H9 (cell line): ENCODE measurements around the gene ORAI3. TPM values are rescaled to one million over a fixed set of nuclear protein-coding genes. Genes with fewer than 3 reads are reported as not detected.

Source experiments
- DNase-seq: peaks from one replicate; pipeline ENCODE4 v3.0.0-alpha.2; 2017
- H2AFZ ChIP-seq: one replicate; pipeline ENCODE4 v1.6.1; 2013; ENCODE audit warnings: mild to moderate bottlenecking, low read length, control low read depth, moderate library complexity
- H2AK5ac ChIP-seq: 2 replicates; pipeline ENCODE4 v1.6.1; 2013; ENCODE audit warnings: low read length, control low read depth, mixed read lengths; ENCODE audit not compliant: insufficient read length
- H2BK120ac ChIP-seq: one replicate; pipeline ENCODE4 v1.6.1; 2013; ENCODE audit warnings: low read depth, mild to moderate bottlenecking, low read length, control low read depth, inconsistent platforms; ENCODE audit not compliant: poor library complexity, severe bottlenecking
- H2BK12ac ChIP-seq: 2 replicates; pipeline ENCODE4 v1.6.1; 2013; ENCODE audit warnings: low read length, control low read depth, mixed read lengths, low read depth; ENCODE audit not compliant: insufficient read length
- H2BK15ac ChIP-seq: 2 replicates; pipeline ENCODE4 v1.6.1; 2013; ENCODE audit warnings: low read depth, low read length, control low read depth
- H2BK20ac ChIP-seq: one replicate; pipeline ENCODE4 v1.6.1; 2013; ENCODE audit warnings: low read depth, mild to moderate bottlenecking, low read length, control low read depth, inconsistent platforms; ENCODE audit not compliant: poor library complexity, severe bottlenecking
- H2BK5ac ChIP-seq: 2 replicates; pipeline ENCODE4 v1.6.1; 2013; ENCODE audit warnings: low read length, control low read depth, mixed read lengths; ENCODE audit not compliant: insufficient read length
- H3K14ac ChIP-seq: 2 replicates; pipeline ENCODE4 v1.6.1; 2013; ENCODE audit warnings: low read length, control low read depth; ENCODE audit not compliant: insufficient read depth
- H3K18ac ChIP-seq: 2 replicates; pipeline ENCODE4 v1.6.1; 2013; ENCODE audit warnings: low read depth, mild to moderate bottlenecking, mixed read lengths, low read length, control low read depth; ENCODE audit not compliant: insufficient read length
- H3K23ac ChIP-seq: 2 replicates; pipeline ENCODE4 v1.6.1; 2013; ENCODE audit warnings: low read length, control low read depth, mixed read lengths, low read depth; ENCODE audit not compliant: insufficient read length
- H3K23me2 ChIP-seq: 2 replicates; pipeline ENCODE4 v1.6.1; 2013; ENCODE audit warnings: low read depth, mild to moderate bottlenecking, mixed read lengths, low read length, control low read depth; ENCODE audit not compliant: insufficient read length, poor library complexity, severe bottlenecking
- H3K27ac ChIP-seq: 2 replicates; pipeline ENCODE4 v1.5.1; 2013; ENCODE audit warnings: low read length, control low read depth, mixed read lengths, low read depth; ENCODE audit not compliant: insufficient read length
- H3K27me3 ChIP-seq: 2 replicates; pipeline ENCODE4 v1.6.1; 2013; ENCODE audit warnings: low read length, control low read depth, inconsistent platforms; ENCODE audit not compliant: insufficient read depth
- H3K4ac ChIP-seq: 2 replicates; pipeline ENCODE4 v1.6.1; 2013; ENCODE audit warnings: low read depth, mild to moderate bottlenecking, control low read depth, inconsistent platforms, low read length, moderate library complexity
- H3K4me1 ChIP-seq: 2 replicates; pipeline ENCODE4 v1.6.1; 2013; ENCODE audit warnings: low read length, control low read depth, inconsistent platforms; ENCODE audit not compliant: insufficient read depth
- H3K4me2 ChIP-seq: 2 replicates; pipeline ENCODE4 v1.6.1; 2013; ENCODE audit warnings: low read length, control low read depth, mixed read lengths; ENCODE audit not compliant: insufficient read length, insufficient read depth
- H3K56ac ChIP-seq: 2 replicates; pipeline ENCODE4 v1.6.1; 2013; ENCODE audit warnings: low read depth, mild to moderate bottlenecking, mixed read lengths, low read length, control low read depth; ENCODE audit not compliant: insufficient read length
- H3K79me1 ChIP-seq: 2 replicates; pipeline ENCODE4 v1.6.1; 2013; ENCODE audit warnings: low read depth, mild to moderate bottlenecking, moderate library complexity, low read length, control low read depth, inconsistent platforms; ENCODE audit not compliant: insufficient read depth, poor library complexity, severe bottlenecking
- H3K79me2 ChIP-seq: 2 replicates; pipeline ENCODE4 v1.6.1; 2013; ENCODE audit warnings: low read length, control low read depth, inconsistent platforms; ENCODE audit not compliant: insufficient read depth
- H3K9ac ChIP-seq: 2 replicates; pipeline ENCODE4 v1.6.1; 2013; ENCODE audit warnings: low read length, control low read depth, mixed read lengths; ENCODE audit not compliant: insufficient read length; ENCODE audit errors: extremely low read depth
- H3K9me3 ChIP-seq: one replicate; pipeline ENCODE4 v1.6.1; 2013; ENCODE audit warnings: low read depth, low read length, inconsistent platforms; ENCODE audit not compliant: control insufficient read depth
- H3T11ph ChIP-seq: one replicate; pipeline ENCODE4 v1.6.1; 2013; ENCODE audit warnings: mild to moderate bottlenecking, low read length, control low read depth, inconsistent platforms
- H4K20me1 ChIP-seq: one replicate; pipeline ENCODE4 v1.6.1; 2013; ENCODE audit not compliant: control insufficient read depth, insufficient read length, insufficient read depth
- H4K5ac ChIP-seq: 2 replicates; pipeline ENCODE4 v1.6.1; 2013; ENCODE audit warnings: low read depth, mild to moderate bottlenecking, mixed read lengths, low read length, control low read depth; ENCODE audit not compliant: insufficient read length
- H4K8ac ChIP-seq: replicated peaks from 2 replicates; pipeline ENCODE4 v1.6.1; 2013; ENCODE audit warnings: low read length, control low read depth, mixed read lengths, low read depth; ENCODE audit not compliant: insufficient read length
- H4K91ac ChIP-seq: 2 replicates; pipeline ENCODE4 v1.6.1; 2013; ENCODE audit warnings: low read depth, mild to moderate bottlenecking, moderate library complexity, mixed read lengths, low read length, control low read depth; ENCODE audit not compliant: insufficient read length
- H3K27ac Mint-ChIP-seq, 3 experiments: 2 replicates in 2 of 3; 3 replicates in 1 of 3; pipeline ENCODE4 v1.8.0; 2020 to 2021; ENCODE audit warnings: mixed read lengths in 3 of 3, mild to moderate bottlenecking in 1 of 3, moderate library complexity in 1 of 3
- H3K27me3 Mint-ChIP-seq: 2 replicates; pipeline ENCODE4 v1.8.0; 2021; ENCODE audit warnings: low read depth, mild to moderate bottlenecking, moderate library complexity, mixed read lengths
- H3K36me3 Mint-ChIP-seq, 3 experiments: 2 replicates in 2 of 3; 3 replicates in 1 of 3; pipeline ENCODE4 v1.8.0; 2020 to 2021; ENCODE audit warnings: low read depth in 3 of 3, mixed read lengths in 3 of 3; ENCODE audit not compliant: insufficient read depth in 1 of 3
- H3K4me1 Mint-ChIP-seq, 2 experiments: 2 replicates each; pipeline ENCODE4 v1.8.0; 2020; ENCODE audit warnings: mixed read lengths in 2 of 2
- H3K4me3 Mint-ChIP-seq, 2 experiments: 2 replicates in 1 of 2; 3 replicates in 1 of 2; pipeline ENCODE4 v1.8.0; 2020 to 2021; ENCODE audit warnings: mild to moderate bottlenecking in 2 of 2, mixed read lengths in 2 of 2, moderate library complexity in 1 of 2
- H3K9me3 Mint-ChIP-seq, 2 experiments: 2 replicates in 1 of 2; 3 replicates in 1 of 2; pipeline ENCODE4 v1.8.0; 2020; ENCODE audit warnings: mild to moderate bottlenecking in 2 of 2, mixed read lengths in 2 of 2, moderate library complexity in 1 of 2
- WGBS: extraction: QIAGEN DNeasy Blood & Tissue Kit; methylation state at CpG from one replicate; pipeline ENCODE4 v1.1.7; 2013; ENCODE audit warnings: missing lambda C conversion rate, low lambda C conversion rate, mixed read lengths; ENCODE audit not compliant: insufficient read length; ENCODE audit errors: extremely low coverage; 5-methylcytosine and 5-hydroxymethylcytosine counted together
- total RNA-seq: library from RNA; stranded (reverse); gene quantifications from 2 replicates; pipeline ENCODE4 v1.2.1, GENCODE V29; 2021
- TF ChIP-seq, protein P1 (sequence below): fragments of 200-600 bp; sonication (generic); conservative IDR thresholded peaks from 3 replicates; pipeline ENCODE4 v1.8.0; 2021; ENCODE audit warnings: antibody characterized with exemption, mild to moderate bottlenecking

Gene ORAI3
- total RNA-seq, 1 experiment from 2014 or later: 6.9 TPM

DNA sequence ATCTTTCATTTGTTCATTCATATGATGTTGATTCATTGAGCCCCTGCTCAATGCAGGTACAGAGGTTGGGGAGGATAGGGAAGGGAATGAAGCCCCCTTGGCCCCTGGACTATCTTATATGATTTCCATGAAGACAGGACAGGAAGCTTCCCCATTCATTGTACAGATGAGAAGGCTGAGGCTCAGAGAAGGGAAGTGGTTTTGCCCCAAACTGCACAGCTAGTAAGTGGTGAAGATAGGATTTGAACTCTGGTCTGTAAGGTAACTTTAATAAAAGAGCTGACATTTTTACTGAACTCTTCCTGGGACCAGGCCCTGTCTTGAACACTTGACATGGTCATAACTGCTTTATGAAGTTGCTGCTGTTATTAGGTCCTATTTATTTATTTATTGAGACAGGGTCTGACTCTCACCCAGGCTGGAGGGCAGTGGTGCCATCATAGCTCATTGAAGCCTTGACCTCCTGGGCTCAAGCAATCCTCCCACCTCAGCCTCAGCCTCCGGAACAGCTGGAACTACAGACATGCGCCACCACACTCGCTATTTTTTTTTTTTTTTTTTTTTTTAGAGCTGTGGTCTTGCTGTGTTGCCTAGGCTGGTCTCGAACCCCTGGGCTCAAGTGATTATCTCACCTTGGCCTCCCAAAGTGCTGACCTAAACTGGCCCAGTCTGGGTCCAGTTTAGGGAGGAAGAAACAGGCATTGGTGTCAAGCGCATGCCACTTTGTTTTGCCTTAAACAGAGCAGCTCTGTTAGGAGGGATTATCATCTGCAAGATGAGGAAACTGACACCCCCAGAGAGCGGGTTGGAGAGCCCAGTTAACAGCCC lies 47.5 kb upstream of the ORAI3 start:
- Histone ChIP-seq H4K91ac (no peak overlapping the region), H3K79me2 (no peaks in the 10 kb centered on the region), H3K14ac (no peak overlapping the region), H2BK12ac (no peak overlapping the region), H3K9me3 (no peaks in the 10 kb centered on the region), H3K79me1 (no peaks in the 10 kb centered on the region), H4K5ac (no peak overlapping the region), H3K27me3 (no peaks in the 10 kb centered on the region), H3K9ac (no peak overlapping the region), H3K4ac (no peak overlapping the region), H3K56ac (no peak overlapping the region), H2BK20ac (no peak overlapping the region), H2AFZ (no peak overlapping the region), H3K4me1 (no peaks in the 10 kb centered on the region; the same call in 1 of the 2 replicates), H3K4me2 (peak overlapping the region; percentile 26), H2BK15ac (no peak overlapping the region), H3K18ac (no peak overlapping the region), H2AK5ac (no peak overlapping the region), H3K23me2 (peaks cover 8% of the 10 kb centered on the region), H3T11ph (no peak overlapping the region), H3K23ac (no peak overlapping the region), H2BK120ac (no peak overlapping the region), H4K8ac (no peak overlapping the region), H3K27ac (no peak overlapping the region), H2BK5ac (no peak overlapping the region), H4K20me1 (peaks cover 2% of the 10 kb centered on the region)
- Mint-ChIP-seq H3K27ac (peak overlapping the region in 1 of 3 experiments; percentile 74; a peak in 1 of 7 replicates), H3K4me3 (peak overlapping the region; percentile 52 to 76), H3K9me3 (no peaks in the 10 kb centered on the region; a peak in 1 of 5 replicates), H3K36me3 (no peaks in the 10 kb centered on the region), H3K27me3 (peaks cover 18% of the 10 kb centered on the region), H3K4me1 (peaks cover 11 to 16% of the 10 kb centered on the region in 2 experiments)
- no CpG with 5 or more reads among the region's 6 CpGs for WGBS
- TF ChIP-seq, protein P1, sequence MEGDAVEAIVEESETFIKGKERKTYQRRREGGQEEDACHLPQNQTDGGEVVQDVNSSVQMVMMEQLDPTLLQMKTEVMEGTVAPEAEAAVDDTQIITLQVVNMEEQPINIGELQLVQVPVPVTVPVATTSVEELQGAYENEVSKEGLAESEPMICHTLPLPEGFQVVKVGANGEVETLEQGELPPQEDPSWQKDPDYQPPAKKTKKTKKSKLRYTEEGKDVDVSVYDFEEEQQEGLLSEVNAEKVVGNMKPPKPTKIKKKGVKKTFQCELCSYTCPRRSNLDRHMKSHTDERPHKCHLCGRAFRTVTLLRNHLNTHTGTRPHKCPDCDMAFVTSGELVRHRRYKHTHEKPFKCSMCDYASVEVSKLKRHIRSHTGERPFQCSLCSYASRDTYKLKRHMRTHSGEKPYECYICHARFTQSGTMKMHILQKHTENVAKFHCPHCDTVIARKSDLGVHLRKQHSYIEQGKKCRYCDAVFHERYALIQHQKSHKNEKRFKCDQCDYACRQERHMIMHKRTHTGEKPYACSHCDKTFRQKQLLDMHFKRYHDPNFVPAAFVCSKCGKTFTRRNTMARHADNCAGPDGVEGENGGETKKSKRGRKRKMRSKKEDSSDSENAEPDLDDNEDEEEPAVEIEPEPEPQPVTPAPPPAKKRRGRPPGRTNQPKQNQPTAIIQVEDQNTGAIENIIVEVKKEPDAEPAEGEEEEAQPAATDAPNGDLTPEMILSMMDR: no peak
- DNase-seq: no peak
